Kidney (tissue), 14 donors: ENCODE results near the gene KCNN3. TPM values are rescaled to one million over a fixed set of nuclear protein-coding genes. Genes with fewer than 3 reads are reported as not detected.

Source experiments
- DNase-seq, 5 donors: peaks; one replicate each; pipeline ENCODE4 v3.0.0-alpha.2; 2013 to 2020
- FAIRE-seq: peaks from 2 replicates; lab custom pipeline; 2012; peaks lifted over from hg19 to GRCh38; lab: Jason Lieb, UNC
- H3K27ac ChIP-seq, 2 donors: one replicate each; pipeline ENCODE4 v1.7.0; 2013; ENCODE audit warnings: low read depth in 2 of 2, low read length in 2 of 2, inconsistent platforms in 1 of 2
- H3K27me3 ChIP-seq: one replicate; pipeline ENCODE4 v1.7.1; 2013; ENCODE audit warnings: low read length, inconsistent platforms; ENCODE audit not compliant: control insufficient read depth, insufficient read depth
- H3K36me3 ChIP-seq, 3 donors: one replicate each; pipeline versions ENCODE4 v1.7.0 to v1.7.1; 2013; ENCODE audit warnings: low read length in 3 of 3, control low read depth in 1 of 3, inconsistent platforms in 1 of 3; ENCODE audit not compliant: insufficient read depth in 3 of 3, control insufficient read depth in 2 of 3
- H3K4me1 ChIP-seq, 3 donors: one replicate each; pipeline versions ENCODE4 v1.7.0 to v1.7.1; 2013; ENCODE audit warnings: low read length in 3 of 3, inconsistent platforms in 1 of 3, low read depth in 1 of 3; ENCODE audit not compliant: control insufficient read depth in 2 of 3, insufficient read depth in 2 of 3
- H3K4me3 ChIP-seq, 3 donors: one replicate each; pipeline versions ENCODE4 v1.7.0 to v1.8.1; 2013; ENCODE audit warnings: low read length in 3 of 3, control low read depth in 1 of 3, inconsistent platforms in 1 of 3
- H3K9ac ChIP-seq, 3 donors: one replicate each; pipeline versions ENCODE4 v1.7.0 to v1.7.1; 2013; ENCODE audit warnings: low read length in 3 of 3, control low read depth in 1 of 3, inconsistent platforms in 1 of 3
- H3K9me3 ChIP-seq, 3 donors: one replicate each; pipeline versions ENCODE4 v1.7.0 to v1.7.1; 2013; ENCODE audit warnings: low read length in 3 of 3, control low read depth in 1 of 3, inconsistent platforms in 1 of 3; ENCODE audit not compliant: control insufficient read depth in 2 of 3, insufficient read depth in 1 of 3
- intact Hi-C: fragments of 100-400 bp; cut with DNase I; formaldehyde crosslinking; loops from one replicate; pipeline ENCODE4 v1.11.1; 2022
- polyA plus RNA-seq: library from polyadenylated mRNA; stranded (reverse); fragments of 350-450 nt; fragmentation: Illumina TruSeq; extraction: RNeasy Lipid Tissue Mini Kit (QIAGEN cat#74804); gene quantifications from one replicate; pipeline ENCODE4 v1.2.3, GENCODE V29; 2014; ENCODE audit warnings: low read depth, low replicate concordance; ENCODE audit not compliant: insufficient read depth
- total RNA-seq: library from RNA; stranded (reverse); fragmentation: NEBNext Ultra II Directional; extraction: Animal tissue kit (Norgen Biotek cat#: 25700); gene quantifications from one replicate; pipeline ENCODE4 v1.2.1, GENCODE V29; 2021
- TF ChIP-seq, protein P1 (sequence below): IDR thresholded peaks from 3 replicates; pipeline ENCODE4 v1.5.1; 2012; ENCODE audit warnings: mild to moderate bottlenecking, moderate library complexity, borderline replicate concordance; ENCODE audit not compliant: insufficient read depth; ENCODE audit errors: extremely low read depth
- donor health status: control.
- donor health status: control.
- donor health status: control.
- donor health status: control.
- donor health status: control.
- donor health status: DM: yes; HTN: yes; CAD: no.
- donor health status: Normal renal cell carcinoma (clear cell type).

The KCNN3 gene
- total and polyA plus RNA-seq, 2 donors from 2014 or later, result 2.6 to 5.6 TPM

DNA sequence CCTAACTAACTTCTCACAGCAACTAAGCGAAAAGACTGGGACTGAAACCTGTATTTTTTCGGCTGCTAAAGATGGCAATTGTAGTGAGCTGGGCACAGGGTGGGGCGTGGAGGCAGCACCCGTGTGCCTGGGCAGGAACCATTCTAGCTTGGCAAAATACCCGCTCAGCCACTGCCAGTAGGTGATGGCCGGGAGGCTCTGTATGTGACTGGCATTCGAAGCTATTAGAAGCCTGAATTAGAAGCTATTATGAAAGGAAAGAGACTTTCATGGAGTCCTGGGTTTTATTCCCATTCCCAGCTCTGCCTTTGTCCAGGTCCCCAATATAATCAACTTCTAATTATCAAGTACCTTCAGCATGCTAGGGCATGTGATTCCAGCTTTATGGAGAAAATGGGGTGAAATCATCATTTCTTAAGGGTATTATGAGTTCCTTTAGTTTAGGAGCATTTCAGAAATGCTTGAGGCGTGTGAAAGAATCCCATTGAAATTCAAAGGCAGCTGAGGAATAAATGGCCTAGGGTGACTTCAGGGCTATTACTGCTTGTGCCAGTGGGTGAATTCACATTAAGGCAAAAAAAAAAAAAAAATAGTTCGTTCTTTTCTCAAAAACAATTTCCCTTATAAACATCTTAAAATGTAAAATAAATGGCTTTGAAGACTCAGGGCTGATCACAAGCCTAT, 125.6 kb downstream of the KCNN3 start:
- intact Hi-C loops, result no loop called here
- no peak for DNase-seq

DNA sequence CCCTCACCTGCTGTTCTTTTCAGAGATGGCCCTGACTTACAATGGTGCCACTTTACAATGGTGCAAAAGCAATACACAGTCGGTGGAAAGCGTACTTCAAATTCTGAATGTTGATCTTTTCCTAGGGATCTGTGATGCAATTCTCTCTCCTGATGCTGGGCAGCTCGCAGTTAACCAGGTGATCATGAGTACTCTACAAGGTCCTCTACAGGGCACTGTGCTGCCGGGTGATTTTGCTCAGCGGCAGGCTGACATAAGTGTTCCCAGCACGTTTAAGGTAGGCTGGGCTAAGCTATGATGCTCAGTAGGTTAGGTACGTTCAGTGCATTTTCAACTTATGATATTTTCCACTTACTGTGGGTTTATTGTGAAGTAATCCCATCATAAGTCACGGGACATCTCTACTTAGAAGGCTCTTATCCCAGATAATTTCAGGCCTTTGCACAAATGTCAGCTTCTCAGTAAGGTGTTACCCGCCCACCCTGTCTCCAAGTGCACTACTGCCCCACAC, 126.5 kb downstream of the KCNN3 start:
- intact Hi-C loops, result no loop called here
- H3K27me3 ChIP-seq, result no peaks in the 10 kb centered on the region
- TF ChIP-seq, protein P1, sequence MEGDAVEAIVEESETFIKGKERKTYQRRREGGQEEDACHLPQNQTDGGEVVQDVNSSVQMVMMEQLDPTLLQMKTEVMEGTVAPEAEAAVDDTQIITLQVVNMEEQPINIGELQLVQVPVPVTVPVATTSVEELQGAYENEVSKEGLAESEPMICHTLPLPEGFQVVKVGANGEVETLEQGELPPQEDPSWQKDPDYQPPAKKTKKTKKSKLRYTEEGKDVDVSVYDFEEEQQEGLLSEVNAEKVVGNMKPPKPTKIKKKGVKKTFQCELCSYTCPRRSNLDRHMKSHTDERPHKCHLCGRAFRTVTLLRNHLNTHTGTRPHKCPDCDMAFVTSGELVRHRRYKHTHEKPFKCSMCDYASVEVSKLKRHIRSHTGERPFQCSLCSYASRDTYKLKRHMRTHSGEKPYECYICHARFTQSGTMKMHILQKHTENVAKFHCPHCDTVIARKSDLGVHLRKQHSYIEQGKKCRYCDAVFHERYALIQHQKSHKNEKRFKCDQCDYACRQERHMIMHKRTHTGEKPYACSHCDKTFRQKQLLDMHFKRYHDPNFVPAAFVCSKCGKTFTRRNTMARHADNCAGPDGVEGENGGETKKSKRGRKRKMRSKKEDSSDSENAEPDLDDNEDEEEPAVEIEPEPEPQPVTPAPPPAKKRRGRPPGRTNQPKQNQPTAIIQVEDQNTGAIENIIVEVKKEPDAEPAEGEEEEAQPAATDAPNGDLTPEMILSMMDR, result no peak
- no peaks in the 10 kb centered on the region for H3K36me3 ChIP-seq
- no peak overlapping the region for H3K9ac ChIP-seq
- peaks cover 0 to 3% (median 0%) of the 10 kb centered on the region in 3 donors for H3K9me3 ChIP-seq
- peaks cover 0 to 8% (median 0%) of the 10 kb centered on the region in 3 donors for H3K4me1 ChIP-seq
- H3K27ac ChIP-seq, result no peak overlapping the region
- DNase-seq (peak in 1 of 5 donors; percentile 38), FAIRE-seq (no peak)
- H3K4me3 ChIP-seq, result no peak overlapping the region

More for the DNA sequence above, 125.6 kb downstream of the KCNN3 start:
- Histone ChIP-seq H3K27ac (no peak overlapping the region), H3K36me3 (no peaks in the 10 kb centered on the region), H3K9me3 (peaks cover 0 to 3% (median 0%) of the 10 kb centered on the region in 3 donors), H3K4me1 (peaks cover 0 to 8% (median 0%) of the 10 kb centered on the region in 3 donors), H3K9ac (no peak overlapping the region), H3K4me3 (no peak overlapping the region), H3K27me3 (no peaks in the 10 kb centered on the region)
- FAIRE-seq, result no peak
- TF ChIP-seq, protein P1, result no peak

DNA sequence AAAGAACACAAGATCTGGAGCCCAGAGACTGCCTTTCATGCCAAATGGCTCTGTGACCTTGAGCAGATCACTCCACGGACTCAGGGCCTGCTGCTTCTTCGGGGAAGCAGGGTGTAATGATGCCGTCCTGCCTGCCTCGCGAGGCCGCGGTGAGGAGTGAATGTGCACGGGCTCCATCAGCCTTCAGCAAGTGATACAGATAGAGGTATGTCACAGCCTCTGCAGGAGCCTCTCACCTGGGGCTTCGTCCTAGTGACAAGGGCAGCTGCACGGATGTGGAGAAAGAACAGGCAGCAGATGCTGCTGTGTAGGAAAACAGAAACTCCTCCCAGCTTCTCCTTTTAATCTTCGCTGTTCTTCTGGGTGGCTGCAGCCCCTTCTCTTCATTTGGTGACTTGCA, 127.5 kb downstream of the KCNN3 start:
- Histone ChIP-seq H3K9me3 (peaks cover 0 to 3% (median 0%) of the 10 kb centered on the region in 3 donors), H3K27me3 (no peaks in the 10 kb centered on the region), H3K9ac (no peak overlapping the region), H3K4me3 (no peak overlapping the region), H3K4me1 (peaks cover 0 to 4% (median 0%) of the 10 kb centered on the region in 3 donors), H3K36me3 (no peaks in the 10 kb centered on the region), H3K27ac (no peak overlapping the region)
- TF ChIP-seq, protein P1, result no peak
- FAIRE-seq (no peak), DNase-seq (peak in 1 of 5 donors; percentile 38)
- intact Hi-C loops, result no loop called here
